Skeletal muscle tissue (tissue), 4 donors: ENCODE results near the gene ZBTB44. TPM values are rescaled to one million over a fixed set of nuclear protein-coding genes. Genes with fewer than 3 reads are reported as not detected.

ENCODE experiments used
- H3K27ac ChIP-seq: one replicate; pipeline ENCODE4 v1.7.0; 2013; ENCODE audit warnings: mild to moderate bottlenecking, low read depth, low read length, inconsistent platforms
- H3K27me3 ChIP-seq, 3 donors: one replicate each; pipeline ENCODE4 v1.7.0; 2013; ENCODE audit warnings: low read length in 3 of 3; ENCODE audit not compliant: control insufficient read depth in 3 of 3, insufficient read depth in 3 of 3
- H3K36me3 ChIP-seq, 3 donors: one replicate each; pipeline ENCODE4 v1.7.0; 2013; ENCODE audit warnings: low read length in 3 of 3; ENCODE audit not compliant: control insufficient read depth in 3 of 3, insufficient read depth in 3 of 3
- H3K4me1 ChIP-seq, 3 donors: one replicate each; pipeline ENCODE4 v1.7.0; 2013; ENCODE audit warnings: low read length in 3 of 3, mild to moderate bottlenecking in 3 of 3; ENCODE audit not compliant: control insufficient read depth in 3 of 3, insufficient read depth in 3 of 3
- H3K4me3 ChIP-seq, 3 donors: one replicate each; pipeline ENCODE4 v1.7.0; 2013; ENCODE audit warnings: low read length in 3 of 3
- H3K9ac ChIP-seq, 3 donors: one replicate each; pipeline ENCODE4 v1.7.0; 2013; ENCODE audit warnings: low read length in 3 of 3, mild to moderate bottlenecking in 3 of 3, moderate library complexity in 2 of 3, low read depth in 1 of 3
- H3K9me3 ChIP-seq, 3 donors: one replicate each; pipeline ENCODE4 v1.7.0; 2013; ENCODE audit warnings: low read length in 3 of 3; ENCODE audit not compliant: control insufficient read depth in 3 of 3
- total RNA-seq: library from RNA; depleted of rRNA; stranded (reverse); fragments of >200 nt; gene quantifications from one replicate; pipeline ENCODE4 v1.2.3, GENCODE V29; 2014
- donor health status: Osteomylitis.

ZBTB44 gene
- total RNA-seq, 1 donor from 2014 or later: 111 TPM

- H3K36me3 ChIP-seq: no peaks in the 10 kb centered on the region
- no peak overlapping the region for H3K4me3 ChIP-seq
- no peak overlapping the region for H3K9ac ChIP-seq
- H3K9me3 ChIP-seq: no peaks in the 10 kb centered on the region
- H3K27me3 ChIP-seq: peaks cover 3 to 25% (median 9%) of the 10 kb centered on the region in 3 donors
- H3K27ac ChIP-seq: no peak overlapping the region
- peaks cover 3 to 5% (median 4%) of the 10 kb centered on the region in 3 donors for H3K4me1 ChIP-seq
These were observed 102.2 kb downstream of the ZBTB44 start for GRCh38 chr11:130212431-130212961.

GRCh38 chr11:130211781-130212401 is 102.8 kb downstream of the ZBTB44 start:
- Histone ChIP-seq H3K9ac (no peak overlapping the region), H3K9me3 (no peaks in the 10 kb centered on the region), H3K36me3 (no peaks in the 10 kb centered on the region), H3K27ac (no peak overlapping the region), H3K4me3 (no peak overlapping the region), H3K27me3 (peaks cover 3 to 21% (median 9%) of the 10 kb centered on the region in 3 donors), H3K4me1 (peaks cover 3 to 5% (median 4%) of the 10 kb centered on the region in 3 donors)

- Histone ChIP-seq H3K4me1 (peaks cover 3 to 5% (median 4%) of the 10 kb centered on the region in 3 donors), H3K9ac (no peak overlapping the region), H3K4me3 (no peak overlapping the region)
These were observed 103.6 kb downstream of the ZBTB44 start for GRCh38 chr11:130211144-130211543.

GRCh38 chr11:130209954-130210854 is 104.5 kb downstream of the ZBTB44 start:
- H3K36me3 ChIP-seq: no peaks in the 10 kb centered on the region
- no peak overlapping the region for H3K9ac ChIP-seq
- H3K27ac ChIP-seq: no peak overlapping the region
- H3K4me1 ChIP-seq: peaks cover 3 to 5% (median 4%) of the 10 kb centered on the region in 3 donors
- H3K4me3 ChIP-seq: no peak overlapping the region
- H3K27me3 ChIP-seq: peaks cover 2 to 13% (median 3%) of the 10 kb centered on the region in 3 donors
- no peaks in the 10 kb centered on the region for H3K9me3 ChIP-seq

More at GRCh38 chr11:130211144-130211543, 103.6 kb downstream of the ZBTB44 start:
- Histone ChIP-seq H3K27me3 (peaks cover 3 to 17% (median 8%) of the 10 kb centered on the region in 3 donors), H3K27ac (no peak overlapping the region), H3K9me3 (no peaks in the 10 kb centered on the region), H3K36me3 (no peaks in the 10 kb centered on the region)

GRCh38 chr11:130209128-130209932 is 105.4 kb downstream of the ZBTB44 start:
- H3K27me3 ChIP-seq: peaks cover 0 to 13% (median 3%) of the 10 kb centered on the region in 3 donors
- H3K4me3 ChIP-seq: no peak overlapping the region
- peaks cover 3 to 5% (median 4%) of the 10 kb centered on the region in 3 donors for H3K4me1 ChIP-seq
- H3K27ac ChIP-seq: no peak overlapping the region
- no peaks in the 10 kb centered on the region for H3K36me3 ChIP-seq
- H3K9me3 ChIP-seq: no peaks in the 10 kb centered on the region
- H3K9ac ChIP-seq: no peak overlapping the region

- Histone ChIP-seq H3K4me3 (no peak overlapping the region), H3K27me3 (peaks cover 0 to 7% (median 0%) of the 10 kb centered on the region in 3 donors), H3K4me1 (peaks cover 3 to 5% (median 4%) of the 10 kb centered on the region in 3 donors), H3K9ac (no peak overlapping the region), H3K27ac (no peak overlapping the region), H3K36me3 (no peaks in the 10 kb centered on the region), H3K9me3 (no peaks in the 10 kb centered on the region)
These were observed 106.2 kb downstream of the ZBTB44 start for GRCh38 chr11:130208241-130209127.

- H3K36me3 ChIP-seq: no peaks in the 10 kb centered on the region
- H3K27me3 ChIP-seq: no peaks in the 10 kb centered on the region
- H3K9ac ChIP-seq: no peak overlapping the region
- no peak overlapping the region for H3K4me3 ChIP-seq
- no peak overlapping the region for H3K27ac ChIP-seq
- no peaks in the 10 kb centered on the region for H3K9me3 ChIP-seq
- no peaks in the 10 kb centered on the region for H3K4me1 ChIP-seq
These were observed 108.6 kb downstream of the ZBTB44 start for GRCh38 chr11:130206141-130206540.

GRCh38 chr11:130204703-130205095 is 110.0 kb downstream of the ZBTB44 start:
- Histone ChIP-seq H3K4me1 (no peaks in the 10 kb centered on the region), H3K9ac (no peak overlapping the region), H3K27ac (no peak overlapping the region), H3K36me3 (no peaks in the 10 kb centered on the region), H3K9me3 (no peaks in the 10 kb centered on the region), H3K4me3 (no peak overlapping the region), H3K27me3 (peaks cover 0 to 2% (median 0%) of the 10 kb centered on the region in 3 donors)
